Suprapubic skin (tissue), 4 donors: ENCODE measurements around the gene GADD45G.

Source experiments
- EP300 ChIP-seq: sonication (generic); formaldehyde crosslinking; IDR thresholded peaks from one replicate; pipeline ENCODE4 v1.6.1; 2017; ENCODE audit warnings: antibody characterized with exemption
- POLR2A ChIP-seq, 2 donors: fragments of 450-650 bp; IDR thresholded peaks; one replicate each; pipeline ENCODE4 v1.6.1; 2017; ENCODE audit warnings: antibody characterized with exemption in 2 of 2, mild to moderate bottlenecking in 2 of 2, moderate library complexity in 2 of 2
- POLR2AphosphoS5 ChIP-seq, 3 donors: sonication (generic); formaldehyde crosslinking; IDR thresholded peaks; one replicate each; pipeline ENCODE4 v1.6.1; 2017; ENCODE audit warnings: antibody characterized with exemption in 3 of 3
- TF ChIP-seq, protein P1 (sequence below), 2 donors: fragments of 200-600 bp in 1 of 2; fragments of 450-650 bp in 1 of 2; sonication (generic) in 1 of 2; IDR thresholded peaks; one replicate each; pipeline ENCODE4 v1.5.1; 2016 to 2019; ENCODE audit warnings: antibody characterized with exemption in 2 of 2, mild to moderate bottlenecking in 1 of 2, moderate library complexity in 1 of 2

DNA sequence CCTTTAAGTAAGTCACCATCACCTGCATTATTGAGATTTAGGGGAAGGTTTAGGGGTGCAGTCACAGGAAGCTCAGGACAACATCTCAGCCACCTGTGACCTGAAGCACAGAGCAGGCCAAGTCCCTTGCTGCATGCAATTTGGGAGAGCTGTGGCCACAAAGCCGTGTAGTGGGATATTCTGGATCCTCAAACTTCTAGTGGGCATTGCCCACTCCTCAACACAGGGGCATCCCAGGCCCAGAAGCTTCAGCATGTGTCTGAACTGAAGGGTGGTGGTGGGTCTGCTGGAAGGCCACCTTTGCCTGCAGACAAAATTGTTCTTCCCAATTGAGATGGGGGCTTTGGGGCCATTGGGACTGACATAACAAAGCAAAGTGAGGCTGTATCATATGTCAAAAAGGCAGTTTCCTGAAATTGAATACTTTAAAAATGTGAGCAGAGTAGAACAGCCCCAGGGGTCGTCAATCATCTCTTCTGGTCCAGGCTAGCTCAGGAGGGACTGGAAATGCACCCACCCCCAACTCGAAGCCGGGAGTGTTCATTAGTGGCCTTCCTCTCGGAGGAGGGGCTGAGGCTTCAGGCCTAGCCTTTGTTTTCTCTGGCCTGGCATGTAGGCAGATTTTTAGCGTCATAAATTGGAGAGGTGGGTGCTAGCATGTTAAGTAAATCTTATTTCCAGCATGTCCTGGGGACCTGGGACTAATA is 2.8 kb upstream of the GADD45G start:
- TF ChIP-seq EP300 (no peak), POLR2A (IDR thresholded peaks at IDR 0.05) (no peak), POLR2AphosphoS5 (IDR thresholded peaks at IDR 0.05) (no peak)
- TF ChIP-seq, protein P1, sequence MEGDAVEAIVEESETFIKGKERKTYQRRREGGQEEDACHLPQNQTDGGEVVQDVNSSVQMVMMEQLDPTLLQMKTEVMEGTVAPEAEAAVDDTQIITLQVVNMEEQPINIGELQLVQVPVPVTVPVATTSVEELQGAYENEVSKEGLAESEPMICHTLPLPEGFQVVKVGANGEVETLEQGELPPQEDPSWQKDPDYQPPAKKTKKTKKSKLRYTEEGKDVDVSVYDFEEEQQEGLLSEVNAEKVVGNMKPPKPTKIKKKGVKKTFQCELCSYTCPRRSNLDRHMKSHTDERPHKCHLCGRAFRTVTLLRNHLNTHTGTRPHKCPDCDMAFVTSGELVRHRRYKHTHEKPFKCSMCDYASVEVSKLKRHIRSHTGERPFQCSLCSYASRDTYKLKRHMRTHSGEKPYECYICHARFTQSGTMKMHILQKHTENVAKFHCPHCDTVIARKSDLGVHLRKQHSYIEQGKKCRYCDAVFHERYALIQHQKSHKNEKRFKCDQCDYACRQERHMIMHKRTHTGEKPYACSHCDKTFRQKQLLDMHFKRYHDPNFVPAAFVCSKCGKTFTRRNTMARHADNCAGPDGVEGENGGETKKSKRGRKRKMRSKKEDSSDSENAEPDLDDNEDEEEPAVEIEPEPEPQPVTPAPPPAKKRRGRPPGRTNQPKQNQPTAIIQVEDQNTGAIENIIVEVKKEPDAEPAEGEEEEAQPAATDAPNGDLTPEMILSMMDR (IDR thresholded peaks at IDR 0.05): no peak
